Tibial nerve (tissue), 4 donors: ENCODE data around the gene MTMR11. TPM values are rescaled to one million over a fixed set of nuclear protein-coding genes. Genes with fewer than 3 reads are reported as not detected.

ENCODE experiments used
- DNase-seq, 2 donors: peaks; one replicate each; pipeline ENCODE4 v3.0.0-alpha.2; 2019; ENCODE audit warnings: low spot score in 2 of 2
- H3K27ac ChIP-seq, 4 donors: fragments of 200-600 bp; sonication (generic) in 3 of 4; one replicate each; pipeline ENCODE4 v1.5.1; 2017 to 2019; ENCODE audit warnings: mild to moderate bottlenecking in 1 of 4
- H3K27me3 ChIP-seq, 2 donors: fragments of 200-600 bp; sonication (generic) in 1 of 2; one replicate each; pipeline versions ENCODE4 v1.5.1 to v1.6.0; 2017 to 2019
- H3K36me3 ChIP-seq, 3 donors: fragments of 200-600 bp; sonication (generic); one replicate each; pipeline ENCODE4 v1.5.1; 2018 to 2019
- H3K4me1 ChIP-seq, 4 donors: fragments of 200-600 bp; sonication (generic) in 3 of 4; one replicate each; pipeline ENCODE4 v1.5.1; 2017 to 2019
- H3K4me3 ChIP-seq, 4 donors: fragments of 200-600 bp; sonication (generic) in 3 of 4; one replicate each; pipeline ENCODE4 v1.5.1; 2017 to 2019; ENCODE audit warnings: mild to moderate bottlenecking in 1 of 4, moderate library complexity in 1 of 4
- H3K9me3 ChIP-seq, 4 donors: fragments of 200-600 bp; sonication (generic) in 3 of 4; one replicate each; pipeline ENCODE4 v1.5.1; 2017 to 2019
- POLR2A ChIP-seq, 2 donors: fragments of 450-650 bp; IDR thresholded peaks; one replicate each; pipeline ENCODE4 v1.6.1; 2017; ENCODE audit warnings: antibody characterized with exemption in 2 of 2, mild to moderate bottlenecking in 2 of 2, moderate library complexity in 2 of 2
- WGBS, 2 donors: methylation state at CpG; one replicate each; pipeline ENCODE4 v1.1.5; 2018; 5-methylcytosine and 5-hydroxymethylcytosine counted together
- total RNA-seq, 4 donors: library from RNA; depleted of rRNA; stranded (reverse); fragments of >200 nt; gene quantifications; one replicate each; pipeline ENCODE4 v1.1.0, GENCODE V29; 2016

MTMR11 gene
- total RNA-seq, 4 donors from 2014 or later: 10.3 to 21.4 (median 13.6) TPM

DNA sequence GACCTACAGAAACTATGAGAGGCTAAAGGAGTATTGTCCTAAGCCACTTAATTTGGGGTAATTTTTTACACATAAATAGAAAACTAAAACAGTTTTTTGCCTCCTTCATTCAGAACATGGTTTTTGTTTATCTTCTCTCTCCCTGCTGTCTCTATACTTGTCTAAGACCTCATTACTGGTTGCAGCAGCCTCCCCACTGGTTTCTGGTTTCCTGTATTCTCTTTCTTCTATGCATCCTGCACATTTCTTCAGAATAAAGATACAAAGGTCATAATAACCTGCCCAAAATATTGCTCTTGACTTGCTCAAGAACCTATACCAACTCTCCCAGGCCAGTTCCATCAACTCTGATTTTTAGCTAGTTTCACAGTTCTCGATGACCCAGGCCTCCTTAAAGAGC lies 57.1 kb downstream of the MTMR11 start:
- H3K27ac ChIP-seq: no peak overlapping the region
- peaks cover 0 to 10% (median 7%) of the 10 kb centered on the region in 4 donors for H3K4me1 ChIP-seq
- no peaks in the 10 kb centered on the region for H3K9me3 ChIP-seq
- no peak for DNase-seq
- no peaks in the 10 kb centered on the region for H3K36me3 ChIP-seq
- TF ChIP-seq POLR2A (IDR thresholded peaks at IDR 0.05): no peak
- 91 to 97% methylated on average over 1 of the region's 1 CpG for WGBS, 2 donors
- H3K4me3 ChIP-seq: no peak overlapping the region
- H3K27me3 ChIP-seq: no peaks in the 10 kb centered on the region

Other genes with a start within 250 kb of the MTMR11 start
- 10 to 100 TPM in 1 of 4 donors, 1 to 10 TPM in 3; 1.4 to 22.5 (median 3.7) TPM for gene FCGR1A, start 154.2 kb downstream of the MTMR11 start, total RNA-seq
- 10 to 100 TPM; 28.5 to 81.9 (median 57.8) TPM for gene BOLA1, start 37.3 kb downstream of the MTMR11 start, total RNA-seq
- 1 to 10 TPM in 2 of 4 donors, under 1 TPM in 2; 0.66 to 2.7 (median 1.8) TPM for gene SV2A, start 19.0 kb downstream of the MTMR11 start, total RNA-seq
- gene SF3B4, start 9.1 kb downstream of the MTMR11 start, total RNA-seq: 10 to 100 TPM in 2 of 4 donors, 1 to 10 TPM in 2; 6.3 to 14.3 (median 9.7) TPM
- 10 to 100 TPM; 54.3 to 84.6 (median 80.1) TPM for gene OTUD7B, start 73.8 kb upstream of the MTMR11 start, total RNA-seq
- 10 to 100 TPM; 32.6 to 41.2 (median 37.1) TPM for gene VPS45, start 130.9 kb upstream of the MTMR11 start, total RNA-seq
- 10 to 100 TPM; 37.8 to 55.2 (median 39.9) TPM for gene PLEKHO1, start 213.0 kb upstream of the MTMR11 start, total RNA-seq